Right atrium auricular region (tissue), 2 donors: ENCODE data around the gene NRDC. TPM values are rescaled to one million over a fixed set of nuclear protein-coding genes. Genes with fewer than 3 reads are reported as not detected.
A peak's percentile ranks its signal among the peaks of the same experiment; 100 is the strongest.

Experiments used
- DNase-seq: peaks from one replicate; pipeline ENCODE4 v3.0.0-alpha.2; 2019; ENCODE audit warnings: low spot score
- H3K27ac ChIP-seq, 2 donors: fragments of 200-600 bp; sonication (generic); 1 replicate in 1 of 2; 2 replicates in 1 of 2; pipeline ENCODE4 v1.5.1; 2016 to 2019
- H3K27me3 ChIP-seq, 2 donors: fragments of 200-600 bp; sonication (generic); one replicate each; pipeline versions ENCODE4 v1.5.1 to v1.6.0; 2017 to 2019
- H3K36me3 ChIP-seq: fragments of 200-600 bp; sonication (generic); one replicate; pipeline ENCODE4 v1.5.1; 2016
- H3K4me1 ChIP-seq, 2 donors: fragments of 200-600 bp; sonication (generic); one replicate each; pipeline versions ENCODE4 v1.5.1 to v1.6.0; 2017 to 2019
- H3K4me3 ChIP-seq, 2 donors: fragments of 200-600 bp; sonication (generic); 1 replicate in 1 of 2; 2 replicates in 1 of 2; pipeline ENCODE4 v1.5.1; 2017 to 2019; ENCODE audit warnings: mild to moderate bottlenecking in 1 of 2, moderate library complexity in 1 of 2
- H3K9me3 ChIP-seq, 2 donors: fragments of 200-600 bp; sonication (generic); one replicate each; pipeline ENCODE4 v1.5.1; 2019
- total RNA-seq, 2 donors: library from RNA; depleted of rRNA; stranded (reverse); fragments of >200 nt; gene quantifications; one replicate each; pipeline ENCODE4 v1.1.0, GENCODE V29; 2016
- TF ChIP-seq, protein P1 (sequence below), 2 donors: fragments of 200-600 bp; sonication (generic); IDR thresholded peaks; one replicate each; pipeline ENCODE4 v1.5.1; 2019; ENCODE audit warnings: antibody characterized with exemption in 2 of 2

NRDC gene, protein sequence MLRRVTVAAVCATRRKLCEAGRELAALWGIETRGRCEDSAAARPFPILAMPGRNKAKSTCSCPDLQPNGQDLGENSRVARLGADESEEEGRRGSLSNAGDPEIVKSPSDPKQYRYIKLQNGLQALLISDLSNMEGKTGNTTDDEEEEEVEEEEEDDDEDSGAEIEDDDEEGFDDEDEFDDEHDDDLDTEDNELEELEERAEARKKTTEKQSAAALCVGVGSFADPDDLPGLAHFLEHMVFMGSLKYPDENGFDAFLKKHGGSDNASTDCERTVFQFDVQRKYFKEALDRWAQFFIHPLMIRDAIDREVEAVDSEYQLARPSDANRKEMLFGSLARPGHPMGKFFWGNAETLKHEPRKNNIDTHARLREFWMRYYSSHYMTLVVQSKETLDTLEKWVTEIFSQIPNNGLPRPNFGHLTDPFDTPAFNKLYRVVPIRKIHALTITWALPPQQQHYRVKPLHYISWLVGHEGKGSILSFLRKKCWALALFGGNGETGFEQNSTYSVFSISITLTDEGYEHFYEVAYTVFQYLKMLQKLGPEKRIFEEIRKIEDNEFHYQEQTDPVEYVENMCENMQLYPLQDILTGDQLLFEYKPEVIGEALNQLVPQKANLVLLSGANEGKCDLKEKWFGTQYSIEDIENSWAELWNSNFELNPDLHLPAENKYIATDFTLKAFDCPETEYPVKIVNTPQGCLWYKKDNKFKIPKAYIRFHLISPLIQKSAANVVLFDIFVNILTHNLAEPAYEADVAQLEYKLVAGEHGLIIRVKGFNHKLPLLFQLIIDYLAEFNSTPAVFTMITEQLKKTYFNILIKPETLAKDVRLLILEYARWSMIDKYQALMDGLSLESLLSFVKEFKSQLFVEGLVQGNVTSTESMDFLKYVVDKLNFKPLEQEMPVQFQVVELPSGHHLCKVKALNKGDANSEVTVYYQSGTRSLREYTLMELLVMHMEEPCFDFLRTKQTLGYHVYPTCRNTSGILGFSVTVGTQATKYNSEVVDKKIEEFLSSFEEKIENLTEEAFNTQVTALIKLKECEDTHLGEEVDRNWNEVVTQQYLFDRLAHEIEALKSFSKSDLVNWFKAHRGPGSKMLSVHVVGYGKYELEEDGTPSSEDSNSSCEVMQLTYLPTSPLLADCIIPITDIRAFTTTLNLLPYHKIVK
- 10 to 100 TPM; 67.5 to 74.6 TPM for total RNA-seq

GRCh38 chr1:51878616-51879336, at the start of gene NRDC:
Gene NRDC (minus strand): TSS chr1:51878727. CDS start chr1:51878615, 112 bp downstream.
- Histone ChIP-seq H3K9me3 (no peaks in the 10 kb centered on the region), H3K4me1 (peaks cover 0 to 40% of the 10 kb centered on the region in 2 donors), H3K4me3 (peak within 1 kb of the TSS; percentile 88 to 92), H3K27me3 (no peaks in the 10 kb centered on the region), H3K27ac (peak within 1 kb of the TSS; percentile 95 to 97), H3K36me3 (no peaks in the 10 kb centered on the region)
- TF ChIP-seq, protein P1, sequence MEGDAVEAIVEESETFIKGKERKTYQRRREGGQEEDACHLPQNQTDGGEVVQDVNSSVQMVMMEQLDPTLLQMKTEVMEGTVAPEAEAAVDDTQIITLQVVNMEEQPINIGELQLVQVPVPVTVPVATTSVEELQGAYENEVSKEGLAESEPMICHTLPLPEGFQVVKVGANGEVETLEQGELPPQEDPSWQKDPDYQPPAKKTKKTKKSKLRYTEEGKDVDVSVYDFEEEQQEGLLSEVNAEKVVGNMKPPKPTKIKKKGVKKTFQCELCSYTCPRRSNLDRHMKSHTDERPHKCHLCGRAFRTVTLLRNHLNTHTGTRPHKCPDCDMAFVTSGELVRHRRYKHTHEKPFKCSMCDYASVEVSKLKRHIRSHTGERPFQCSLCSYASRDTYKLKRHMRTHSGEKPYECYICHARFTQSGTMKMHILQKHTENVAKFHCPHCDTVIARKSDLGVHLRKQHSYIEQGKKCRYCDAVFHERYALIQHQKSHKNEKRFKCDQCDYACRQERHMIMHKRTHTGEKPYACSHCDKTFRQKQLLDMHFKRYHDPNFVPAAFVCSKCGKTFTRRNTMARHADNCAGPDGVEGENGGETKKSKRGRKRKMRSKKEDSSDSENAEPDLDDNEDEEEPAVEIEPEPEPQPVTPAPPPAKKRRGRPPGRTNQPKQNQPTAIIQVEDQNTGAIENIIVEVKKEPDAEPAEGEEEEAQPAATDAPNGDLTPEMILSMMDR (IDR thresholded peaks at IDR 0.05), result no peak
- DNase-seq, result peak; percentile 100

- no peaks in the 10 kb centered on the region for H3K4me1 ChIP-seq
- no peak for DNase-seq
- TF ChIP-seq, protein P1 (IDR thresholded peaks at IDR 0.05), result no peak
- no peaks in the 10 kb centered on the region for H3K36me3 ChIP-seq
- H3K4me3 ChIP-seq, result no peak overlapping the region
- H3K27ac ChIP-seq, result no peak overlapping the region
- no peaks in the 10 kb centered on the region for H3K9me3 ChIP-seq
- H3K27me3 ChIP-seq, result no peaks in the 10 kb centered on the region
Measured at GRCh38 chr1:51927029-51927428, 48.5 kb upstream of the NRDC start.

GRCh38 chr1:51926171-51926812, 47.8 kb upstream of the NRDC start:
- Histone ChIP-seq H3K27ac (no peak overlapping the region), H3K9me3 (no peaks in the 10 kb centered on the region), H3K36me3 (no peaks in the 10 kb centered on the region), H3K4me3 (no peak overlapping the region), H3K27me3 (no peaks in the 10 kb centered on the region), H3K4me1 (no peaks in the 10 kb centered on the region)
- TF ChIP-seq, protein P1 (IDR thresholded peaks at IDR 0.05), result no peak
- no peak for DNase-seq

DNA sequence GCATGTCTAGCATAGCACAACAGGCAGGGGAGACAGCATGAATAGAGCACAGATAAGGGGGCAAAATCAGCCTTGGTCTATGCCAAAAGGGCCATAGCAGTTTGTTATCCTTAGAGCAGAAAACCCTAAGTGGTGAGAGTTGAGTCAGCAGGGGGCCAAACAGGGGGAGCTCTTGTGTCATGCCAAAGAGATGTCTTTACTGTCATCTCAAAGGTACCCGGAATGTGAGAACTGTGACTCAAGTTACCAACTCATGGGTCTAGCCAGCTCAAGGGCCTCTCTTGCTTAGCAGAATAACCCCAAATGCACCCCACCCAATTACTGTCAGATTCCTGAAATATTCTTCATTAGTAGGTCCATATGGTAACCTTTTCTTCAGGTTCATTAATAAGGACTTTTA, 45.9 kb upstream of the NRDC start:
- Histone ChIP-seq H3K27me3 (no peaks in the 10 kb centered on the region), H3K4me3 (no peak overlapping the region), H3K9me3 (no peaks in the 10 kb centered on the region), H3K27ac (no peak overlapping the region), H3K36me3 (no peaks in the 10 kb centered on the region), H3K4me1 (no peaks in the 10 kb centered on the region)
- TF ChIP-seq, protein P1 (IDR thresholded peaks at IDR 0.05), result no peak
- DNase-seq, result no peak

DNA sequence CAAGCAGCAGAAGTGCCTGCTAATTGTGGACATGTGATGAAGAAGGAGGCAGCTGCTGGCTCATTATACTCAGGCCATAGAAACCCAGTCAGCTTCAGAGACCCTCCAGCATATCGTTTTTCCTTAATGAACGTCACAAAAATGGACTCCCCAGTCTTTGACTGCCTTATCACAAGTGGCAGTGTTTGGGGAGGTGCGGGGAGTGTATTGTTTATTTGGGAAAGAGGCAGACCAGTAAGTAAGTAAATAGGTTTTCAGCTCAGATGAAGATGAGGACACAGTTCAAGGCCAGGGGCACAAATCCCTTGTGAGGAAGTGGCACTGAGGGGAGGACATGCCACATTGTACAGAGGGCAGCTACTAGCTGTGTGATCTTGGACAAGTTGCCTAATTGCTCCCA, 43.5 kb upstream of the NRDC start:
- TF ChIP-seq, protein P1 (IDR thresholded peaks at IDR 0.05), result no peak
- no peaks in the 10 kb centered on the region for H3K36me3 ChIP-seq
- no peaks in the 10 kb centered on the region for H3K4me1 ChIP-seq
- no peak overlapping the region for H3K4me3 ChIP-seq
- peaks cover 0 to 2% of the 10 kb centered on the region in 2 donors for H3K27me3 ChIP-seq
- H3K27ac ChIP-seq, result no peak overlapping the region
- no peak for DNase-seq
- no peaks in the 10 kb centered on the region for H3K9me3 ChIP-seq
